ENCODE results near the gene STK39.

Gene STK39

GRCh38 chr2:168155680-168156079, 91.7 kb downstream of the STK39 start:
- TF ChIP-seq, protein P1, sequence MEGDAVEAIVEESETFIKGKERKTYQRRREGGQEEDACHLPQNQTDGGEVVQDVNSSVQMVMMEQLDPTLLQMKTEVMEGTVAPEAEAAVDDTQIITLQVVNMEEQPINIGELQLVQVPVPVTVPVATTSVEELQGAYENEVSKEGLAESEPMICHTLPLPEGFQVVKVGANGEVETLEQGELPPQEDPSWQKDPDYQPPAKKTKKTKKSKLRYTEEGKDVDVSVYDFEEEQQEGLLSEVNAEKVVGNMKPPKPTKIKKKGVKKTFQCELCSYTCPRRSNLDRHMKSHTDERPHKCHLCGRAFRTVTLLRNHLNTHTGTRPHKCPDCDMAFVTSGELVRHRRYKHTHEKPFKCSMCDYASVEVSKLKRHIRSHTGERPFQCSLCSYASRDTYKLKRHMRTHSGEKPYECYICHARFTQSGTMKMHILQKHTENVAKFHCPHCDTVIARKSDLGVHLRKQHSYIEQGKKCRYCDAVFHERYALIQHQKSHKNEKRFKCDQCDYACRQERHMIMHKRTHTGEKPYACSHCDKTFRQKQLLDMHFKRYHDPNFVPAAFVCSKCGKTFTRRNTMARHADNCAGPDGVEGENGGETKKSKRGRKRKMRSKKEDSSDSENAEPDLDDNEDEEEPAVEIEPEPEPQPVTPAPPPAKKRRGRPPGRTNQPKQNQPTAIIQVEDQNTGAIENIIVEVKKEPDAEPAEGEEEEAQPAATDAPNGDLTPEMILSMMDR (IDR thresholded peaks at IDR 0.05): no peak
- Histone ChIP-seq H3K4me3 (no peak overlapping the region), H3K36me3 (peaks cover 0 to 6% (median 0%) of the 10 kb centered on the region in 3 donors), H3K27me3 (no peaks in the 10 kb centered on the region), H3K27ac (no peak overlapping the region), H3K4me1 (no peaks in the 10 kb centered on the region), H3K9me3 (no peaks in the 10 kb centered on the region)
- intact Hi-C loops (cut with DNase I; ENCODE audit: low total_unique reads): no loop called here
- no peak for DNase-seq

GRCh38 chr2:168155046-168155445, 92.3 kb downstream of the STK39 start:
- no peaks in the 10 kb centered on the region for H3K27me3 ChIP-seq
- H3K27ac ChIP-seq: no peak overlapping the region
- H3K4me3 ChIP-seq: no peak overlapping the region
- intact Hi-C loops (cut with DNase I; ENCODE audit: low total_unique reads): no loop called here
- H3K36me3 ChIP-seq: peaks cover 0 to 6% (median 0%) of the 10 kb centered on the region in 3 donors
- DNase-seq: no peak
- H3K4me1 ChIP-seq: no peaks in the 10 kb centered on the region
- H3K9me3 ChIP-seq: no peaks in the 10 kb centered on the region
- TF ChIP-seq, protein P1 (IDR thresholded peaks at IDR 0.05): no peak

- H3K27me3 ChIP-seq: no peaks in the 10 kb centered on the region
- H3K27ac ChIP-seq: no peak overlapping the region
- intact Hi-C loops (cut with DNase I; ENCODE audit: low total_unique reads): no loop called here
- TF ChIP-seq, protein P1 (IDR thresholded peaks at IDR 0.05): no peak
- H3K9me3 ChIP-seq: no peaks in the 10 kb centered on the region
- DNase-seq: no peak
- H3K4me3 ChIP-seq: no peak overlapping the region
- peaks cover 0 to 5% (median 0%) of the 10 kb centered on the region in 4 donors for H3K4me1 ChIP-seq
- H3K36me3 ChIP-seq: peaks cover 0 to 6% (median 0%) of the 10 kb centered on the region in 3 donors
These were observed 94.4 kb downstream of the STK39 start for GRCh38 chr2:168152902-168153530.

- DNase-seq: no peak
- Histone ChIP-seq H3K27me3 (no peaks in the 10 kb centered on the region), H3K4me1 (peaks cover 0 to 9% (median 0%) of the 10 kb centered on the region in 4 donors), H3K36me3 (peaks cover 0 to 6% (median 0%) of the 10 kb centered on the region in 3 donors), H3K9me3 (no peaks in the 10 kb centered on the region), H3K27ac (no peak overlapping the region), H3K4me3 (no peak overlapping the region)
- intact Hi-C loops (cut with DNase I; ENCODE audit: low total_unique reads): no loop called here
- TF ChIP-seq, protein P1 (IDR thresholded peaks at IDR 0.05): no peak
These were observed 97.4 kb downstream of the STK39 start for GRCh38 chr2:168149986-168150385.

DNA sequence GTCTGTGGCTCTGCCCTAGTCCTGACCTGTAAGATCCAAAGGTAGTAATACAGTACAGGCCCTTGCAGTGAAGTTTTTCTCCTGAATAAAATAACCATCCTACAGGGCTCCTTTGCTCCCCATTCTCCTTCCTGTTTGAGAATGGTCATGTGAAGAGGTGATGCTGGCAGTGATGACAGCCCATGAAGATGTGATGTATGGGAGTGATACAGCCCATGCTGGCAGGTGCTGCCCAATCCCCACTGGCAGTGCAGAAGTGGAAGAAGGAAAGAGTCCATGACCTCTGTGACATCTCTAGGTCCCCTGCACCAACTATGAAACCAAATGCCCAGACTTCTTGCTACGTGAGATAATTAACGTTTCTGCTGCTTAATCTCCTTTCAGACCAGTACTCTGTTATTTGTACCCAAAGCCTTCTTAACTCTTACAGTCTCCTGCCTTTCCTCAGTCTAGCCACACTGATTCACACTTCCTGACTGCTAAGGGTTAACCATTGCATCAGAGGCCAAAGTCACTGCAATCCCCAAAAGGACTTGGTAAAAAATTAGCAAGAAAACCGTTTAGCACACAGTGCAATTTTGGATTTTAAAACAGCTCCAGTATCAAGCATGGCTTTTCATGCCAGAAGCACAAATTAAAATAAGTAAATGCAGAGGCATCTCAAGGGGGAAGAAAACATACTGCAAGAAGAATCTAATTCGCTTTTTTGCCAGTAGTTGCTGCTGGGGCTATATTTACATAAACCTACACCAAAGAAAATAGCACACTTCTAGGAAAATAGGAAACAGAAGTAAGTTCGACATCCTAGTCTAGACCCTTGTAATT, 98.0 kb downstream of the STK39 start:
- Histone ChIP-seq H3K4me3 (no peak overlapping the region), H3K27me3 (no peaks in the 10 kb centered on the region), H3K27ac (no peak overlapping the region), H3K36me3 (peaks cover 0 to 6% (median 0%) of the 10 kb centered on the region in 3 donors), H3K4me1 (peaks cover 0 to 9% (median 0%) of the 10 kb centered on the region in 4 donors), H3K9me3 (no peaks in the 10 kb centered on the region)
- no peak for DNase-seq
- intact Hi-C loops (cut with DNase I; ENCODE audit: low total_unique reads): no loop called here
- TF ChIP-seq, protein P1 (IDR thresholded peaks at IDR 0.05): no peak
